GM19193 (cell line): ENCODE measurements around the gene KRTAP4-11.
"Not testable (repeated sequence)": the region's sequence is repeated elsewhere in the genome, so short reads cannot be mapped to it uniquely, and the experiment has no call there.

Experiments used
- POLR2A ChIP-seq: IDR thresholded peaks from 4 replicates; pipeline ENCODE4 v1.6.1; 2011; ENCODE audit not compliant: insufficient read depth, insufficient read length; ENCODE audit errors: extremely low read depth

Gene KRTAP4-11

DNA sequence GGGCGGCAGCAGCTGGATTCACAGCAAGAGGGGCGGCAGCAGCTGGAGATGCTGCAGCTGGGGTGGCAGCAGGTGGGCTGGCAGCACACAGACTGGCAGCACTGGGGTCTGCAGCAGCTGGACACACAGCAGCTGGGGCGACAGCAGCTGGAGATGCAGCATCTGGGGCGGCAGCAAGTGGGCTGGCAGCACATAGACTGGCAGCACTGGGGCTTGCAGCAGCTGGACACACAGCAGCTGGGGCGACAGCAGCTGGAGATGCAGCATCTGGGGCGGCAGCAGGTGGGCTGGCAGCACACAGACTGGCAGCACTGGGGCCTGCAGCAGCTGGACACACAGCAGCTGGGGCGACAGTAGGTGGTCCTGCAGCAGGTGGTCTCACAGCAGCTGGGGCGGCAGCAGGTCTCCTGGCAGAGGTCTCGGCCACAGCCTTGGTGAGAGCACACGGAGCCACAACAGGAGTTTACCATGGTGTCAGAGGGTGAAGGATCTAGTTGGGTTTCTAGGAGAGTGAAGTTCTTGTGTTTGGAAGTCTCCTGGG lies at the start of gene KRTAP4-11:
Gene KRTAP4-11, minus strand, starts transcription at position 528 of the 541 bp plus-strand sequence. Its CDS starts 58 bp downstream, at position 470.
- not testable (repeated sequence) for TF ChIP-seq POLR2A

DNA sequence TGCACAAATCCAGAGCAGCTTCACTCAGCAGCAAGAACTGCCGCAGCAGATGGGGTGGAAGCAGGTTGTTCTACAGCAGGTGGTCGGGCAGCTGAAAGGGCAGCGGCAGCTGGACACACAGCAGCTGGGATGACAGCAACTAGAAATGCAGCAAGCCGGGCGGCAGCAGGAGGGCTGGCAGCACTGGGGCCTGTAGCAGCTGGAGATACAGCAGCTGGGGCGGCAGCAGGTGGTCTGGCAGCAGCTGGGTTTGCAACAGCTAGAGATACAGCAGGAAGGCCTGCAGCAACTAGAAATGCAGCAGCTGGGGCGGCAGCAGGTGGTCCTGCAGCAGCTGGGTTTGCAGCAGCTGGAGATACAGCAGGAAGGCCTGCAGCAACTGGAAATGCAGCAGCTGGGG lies 49.4 kb upstream of the KRTAP4-11 start:
- no peak for TF ChIP-seq POLR2A

DNA sequence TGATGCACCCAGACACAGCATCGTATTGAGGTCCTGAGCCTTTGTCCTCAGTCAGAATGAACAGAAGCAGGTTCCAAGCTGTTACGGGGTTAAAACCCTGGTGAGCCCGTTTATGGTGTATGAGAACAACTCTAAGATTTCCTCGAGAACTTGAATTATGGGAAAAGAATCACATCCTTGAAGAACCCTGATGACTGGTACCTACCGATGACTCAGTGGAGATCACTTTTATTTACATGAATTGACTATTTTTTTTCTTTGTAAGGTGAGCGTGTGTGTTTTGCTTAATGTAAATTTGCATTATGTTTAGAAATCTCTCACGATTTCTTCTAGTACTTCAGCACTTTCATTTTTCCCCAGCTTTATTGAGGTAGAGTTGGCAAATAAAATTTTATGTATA lies 45.7 kb upstream of the KRTAP4-11 start:
- no peak for TF ChIP-seq POLR2A

DNA sequence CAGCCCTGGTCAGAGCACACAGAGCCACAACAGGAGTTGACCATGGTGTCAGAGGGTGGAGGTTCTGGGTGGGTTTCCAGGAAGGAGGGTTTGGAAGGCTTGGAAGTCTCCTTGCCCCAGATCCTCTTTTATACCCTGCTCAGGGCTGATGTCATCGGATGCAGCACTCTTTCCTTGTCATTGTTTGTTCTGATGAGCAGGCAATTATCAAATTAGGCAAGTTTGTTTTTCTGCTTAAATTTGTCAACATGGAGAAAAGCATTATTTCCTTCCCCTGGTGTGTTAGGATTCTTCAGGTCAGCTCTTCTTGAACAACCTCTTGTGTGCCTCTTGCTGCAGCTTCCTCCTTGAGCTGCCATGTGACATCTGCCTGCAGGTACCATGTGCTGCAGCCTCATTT lies 42.5 kb upstream of the KRTAP4-11 start, which contains the start of gene KRTAP4-4:
Gene KRTAP4-4, minus strand, starts transcription at position 101 of the 400 bp plus-strand sequence. Its CDS starts 57 bp downstream, at position 44.
- TF ChIP-seq POLR2A, result no peak

DNA sequence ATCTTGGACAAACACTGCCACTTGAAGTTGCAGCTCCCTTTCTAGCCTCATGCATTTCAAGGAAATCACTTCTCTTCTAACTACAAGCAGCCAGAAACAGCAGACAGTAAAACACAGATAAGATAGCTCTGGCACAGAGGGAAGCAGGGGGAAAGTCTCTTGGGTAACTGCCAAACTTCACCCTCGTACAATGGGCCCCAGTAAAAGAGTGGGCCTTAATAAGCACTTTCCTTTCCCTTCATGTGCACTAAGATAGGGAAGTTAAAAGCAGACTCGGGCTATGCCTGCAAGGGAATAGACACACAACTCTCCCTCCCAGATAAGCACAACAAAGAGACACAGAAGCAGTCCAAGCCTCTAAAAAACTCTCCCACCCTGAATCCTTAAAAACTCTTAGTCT lies 35.7 kb upstream of the KRTAP4-11 start:
- no peak for TF ChIP-seq POLR2A

DNA sequence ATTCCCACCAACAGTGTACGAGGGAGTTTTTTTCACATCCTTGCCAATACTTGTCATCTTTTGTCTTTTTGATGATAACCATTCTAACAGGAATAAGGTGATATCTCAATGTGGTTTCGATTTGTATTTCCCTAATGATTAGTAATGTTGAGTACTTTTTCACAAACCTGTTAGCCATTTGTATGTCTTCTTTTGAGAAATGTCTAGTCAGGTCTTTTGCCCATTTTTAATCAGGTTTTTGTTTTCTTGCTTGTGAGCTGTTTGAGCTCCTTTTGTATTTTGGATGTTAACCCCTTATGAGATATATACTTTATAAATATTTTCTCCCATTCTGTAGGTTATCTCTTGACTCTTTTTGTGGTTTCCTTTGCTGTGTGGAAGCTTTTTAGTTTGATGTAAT lies 33.4 kb upstream of the KRTAP4-11 start:
- no peak for TF ChIP-seq POLR2A

DNA sequence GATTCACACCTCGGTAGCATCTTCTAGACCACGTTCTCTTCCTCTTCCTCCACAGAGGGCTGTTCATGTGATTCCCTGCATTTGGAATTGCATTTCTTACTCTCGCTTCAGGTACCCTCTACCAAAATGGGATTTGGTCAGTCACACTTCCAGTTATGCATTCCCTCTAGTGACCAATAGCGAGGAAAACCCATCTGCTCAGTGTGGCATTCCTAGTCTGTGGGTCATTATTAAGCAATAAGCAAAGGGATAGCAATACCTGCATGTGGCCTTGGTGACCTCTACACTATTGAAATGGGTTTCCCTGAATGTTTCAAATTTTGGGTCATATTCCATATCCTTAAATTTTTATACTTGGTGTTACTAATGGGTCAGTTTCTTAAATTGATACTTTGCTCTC lies 31.9 kb upstream of the KRTAP4-11 start:
- TF ChIP-seq POLR2A, result no peak

DNA sequence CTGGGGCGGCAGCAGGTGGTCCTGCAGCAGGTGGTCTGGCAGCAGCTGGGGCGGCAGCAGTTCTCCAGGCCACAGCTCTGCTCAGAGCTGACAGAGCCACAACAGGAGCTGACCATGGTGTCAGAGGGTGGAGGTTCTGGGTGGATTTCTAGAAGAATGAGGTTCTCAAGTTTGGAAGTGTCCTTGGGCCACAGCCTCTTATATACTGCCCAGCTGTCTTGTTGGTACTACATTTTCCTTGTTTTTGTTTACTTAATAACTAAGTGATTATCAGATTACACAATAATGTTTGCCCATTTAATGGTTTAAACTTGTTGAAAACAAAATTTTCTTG lies 31.4 kb upstream of the KRTAP4-11 start, which contains the start of gene KRTAP4-5:
Gene KRTAP4-5, minus strand, starts transcription at position 174 of the 334 bp plus-strand sequence. Its CDS starts 58 bp downstream, at position 116.
- no peak for TF ChIP-seq POLR2A

DNA sequence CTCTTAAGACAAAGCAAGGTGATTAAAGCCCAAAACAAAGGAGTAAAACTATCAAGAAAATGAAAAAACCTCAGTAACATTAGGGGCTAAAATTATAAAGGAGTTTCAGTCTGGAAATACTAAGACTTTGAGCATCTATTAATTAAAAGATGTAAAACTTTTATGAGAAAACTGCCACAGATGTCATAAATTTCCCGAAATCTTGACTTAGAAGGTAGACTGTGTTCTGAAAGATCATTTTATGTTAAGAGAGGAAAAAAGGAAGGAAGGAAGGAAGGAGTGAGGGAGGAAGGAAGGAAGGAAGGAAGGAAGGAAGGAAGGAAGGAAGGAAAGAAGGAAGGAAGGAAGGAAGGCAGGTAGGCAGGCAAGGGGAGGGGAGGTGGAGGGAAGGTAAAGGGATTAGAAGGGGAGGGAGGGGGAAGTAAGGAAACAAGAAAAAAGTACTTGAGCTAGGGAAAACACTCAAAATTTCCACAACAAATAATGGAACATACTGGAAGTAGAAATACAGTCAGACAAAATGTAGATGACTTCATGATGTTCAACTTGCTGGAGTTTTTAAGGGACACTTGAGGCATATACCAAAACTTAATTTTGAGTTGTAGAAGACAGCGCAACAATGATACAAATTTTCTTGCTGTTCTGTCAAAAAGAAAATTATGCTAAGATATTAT lies 29.5 kb upstream of the KRTAP4-11 start:
- TF ChIP-seq POLR2A, result no peak

DNA sequence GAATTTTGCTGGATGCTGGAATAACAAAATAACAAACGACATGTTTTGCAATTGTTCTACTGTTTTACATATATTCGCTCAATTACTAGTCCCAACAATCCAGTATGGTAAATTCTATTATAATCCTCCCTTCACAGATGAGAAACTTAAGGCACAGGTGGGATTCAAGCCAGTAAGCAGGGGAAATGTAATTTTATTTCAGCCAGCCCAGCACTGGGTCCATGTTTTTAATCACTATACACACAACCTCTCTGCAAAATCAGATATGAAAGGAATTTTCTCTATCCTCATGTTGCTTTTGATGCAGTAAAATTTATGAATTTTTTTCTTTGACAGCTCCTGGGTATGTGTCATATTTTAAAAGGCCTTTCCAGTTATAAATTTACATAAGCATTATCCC lies 27.1 kb upstream of the KRTAP4-11 start:
- TF ChIP-seq POLR2A, result no peak

DNA sequence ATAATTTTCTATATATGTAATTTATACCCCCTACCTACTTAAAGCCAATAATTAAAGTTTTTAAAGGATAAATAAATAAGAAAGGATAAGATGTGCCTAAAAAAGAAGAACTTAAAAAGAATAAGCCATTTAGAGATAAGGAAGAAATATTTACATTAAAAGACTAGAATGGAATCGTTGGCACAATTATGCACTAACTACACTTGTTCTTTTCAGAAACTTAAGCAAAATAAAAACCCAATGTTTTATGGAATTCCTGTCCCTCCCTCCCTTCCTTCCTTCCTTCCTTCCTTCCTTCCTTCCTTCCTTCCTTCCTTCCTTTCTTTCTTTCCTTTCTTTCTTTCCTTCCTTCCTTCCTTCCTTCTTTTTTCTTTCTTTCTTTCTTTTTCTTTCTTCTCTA lies 26.7 kb upstream of the KRTAP4-11 start:
- no peak for TF ChIP-seq POLR2A

DNA sequence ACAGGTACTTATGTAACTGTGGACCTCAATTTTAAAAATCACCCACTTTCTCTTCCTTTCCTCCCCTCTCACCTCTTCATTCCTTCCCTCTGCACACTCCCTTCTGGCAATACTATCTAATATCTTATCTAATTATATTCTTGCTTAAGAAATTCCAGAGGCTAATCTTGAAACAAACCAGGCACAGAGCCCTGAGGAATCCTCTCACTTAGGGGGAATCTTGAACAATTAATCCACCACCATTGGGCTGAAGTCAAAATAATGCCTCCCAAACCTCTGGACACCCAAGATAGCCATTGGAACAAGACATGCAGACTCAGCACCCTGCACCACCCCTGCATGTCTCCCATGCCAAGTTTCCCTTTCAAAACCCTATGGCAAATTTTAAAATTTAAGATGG lies 23.2 kb upstream of the KRTAP4-11 start:
- no peak for TF ChIP-seq POLR2A

DNA sequence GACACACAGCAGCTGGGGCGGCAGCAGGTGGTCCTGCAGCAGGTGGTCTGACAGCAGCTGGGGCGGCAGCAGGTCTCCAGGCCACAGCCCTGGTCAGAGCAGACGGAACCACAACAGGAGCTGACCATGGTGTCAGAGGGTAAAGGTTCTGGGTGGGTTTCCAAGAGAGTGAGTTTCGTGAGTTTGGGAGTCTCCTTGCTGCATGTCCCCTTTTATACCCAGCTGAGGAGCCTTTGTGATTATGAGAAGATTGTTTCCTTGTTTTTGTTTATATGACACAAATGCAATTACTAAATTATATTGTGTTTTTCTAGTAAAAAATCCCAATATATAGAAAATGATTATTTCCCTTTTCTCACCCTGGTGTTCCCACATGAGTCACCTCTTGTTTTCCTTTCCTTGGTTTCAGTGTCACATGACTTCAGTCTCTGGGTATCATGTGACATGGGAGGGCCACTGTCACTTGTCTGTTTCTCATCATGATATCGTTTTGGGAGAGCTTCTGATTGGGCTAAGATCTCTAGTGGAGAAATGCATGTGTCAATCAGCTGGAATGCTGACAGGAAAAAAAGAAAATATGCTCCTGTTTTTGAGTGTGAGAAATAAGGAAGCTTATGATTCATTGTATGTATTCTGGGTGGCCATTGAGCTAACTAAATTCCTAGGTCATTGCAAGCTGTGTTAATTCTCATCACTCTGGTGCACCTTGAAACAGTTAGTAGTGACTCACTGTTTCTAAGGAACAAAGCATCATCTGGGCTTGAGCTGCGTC lies 22.4 kb upstream of the KRTAP4-11 start, which contains the start of gene KRTAP4-6:
Gene KRTAP4-6, minus strand, starts transcription at position 185 of the 772 bp plus-strand sequence. Its CDS starts 57 bp downstream, at position 128.
- no peak for TF ChIP-seq POLR2A

DNA sequence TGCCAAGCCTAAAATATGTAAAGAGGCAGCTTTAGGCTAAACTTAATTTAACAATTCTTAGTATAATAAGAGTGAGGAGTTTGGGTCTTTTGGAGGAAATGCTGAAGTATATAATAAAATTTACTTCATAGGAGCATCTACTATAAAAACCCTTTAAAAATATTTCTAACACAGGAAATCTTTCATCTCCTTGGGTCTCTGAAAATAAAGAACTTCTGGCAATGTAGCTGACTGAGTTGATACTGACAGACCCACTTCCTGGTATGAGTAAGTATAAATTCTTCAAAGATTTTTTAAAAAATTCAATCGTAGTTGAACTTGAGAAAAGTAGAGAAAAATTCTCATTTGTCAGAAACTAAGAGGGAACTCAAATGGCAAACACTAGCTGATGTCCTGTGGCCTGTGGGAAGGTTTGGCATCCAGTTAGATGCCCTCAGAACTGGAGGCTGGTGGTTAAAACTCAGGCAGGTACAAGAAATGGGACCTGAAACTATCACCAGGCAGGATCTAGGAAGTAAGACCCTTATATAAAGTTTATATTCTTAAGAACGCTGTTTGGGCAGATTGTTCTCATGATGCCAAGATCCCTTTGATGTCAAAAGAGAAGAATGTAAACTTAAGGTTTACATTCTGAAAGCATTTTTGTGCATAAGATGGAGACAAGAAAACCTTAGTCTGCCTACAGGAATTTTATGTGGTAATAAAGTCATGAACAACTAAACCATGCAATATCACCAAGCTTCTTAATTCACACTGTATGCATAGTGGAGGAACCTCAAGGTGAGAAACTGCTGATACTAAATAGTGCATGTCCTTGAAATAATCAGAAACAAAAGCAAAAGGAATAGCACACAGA lies 15.9 kb upstream of the KRTAP4-11 start:
- TF ChIP-seq POLR2A, result no peak

DNA sequence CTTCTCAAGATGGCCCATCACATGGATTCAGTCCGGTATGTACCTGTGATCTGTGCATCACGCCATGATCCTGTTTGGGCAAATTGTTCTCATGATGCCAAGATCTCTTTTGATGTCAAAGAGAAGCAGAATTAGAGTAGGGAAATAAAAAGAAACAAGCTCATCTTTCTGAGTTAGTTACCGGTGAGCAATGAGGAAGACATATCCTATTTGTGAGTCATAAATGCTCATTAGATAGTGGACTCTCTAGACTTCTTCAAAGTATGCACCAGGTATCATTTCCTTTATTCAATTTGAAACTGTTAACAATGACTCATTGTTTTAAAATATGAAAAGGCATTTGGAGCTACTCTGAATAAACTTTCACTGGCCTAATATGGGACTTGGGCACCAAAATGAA lies 13.8 kb upstream of the KRTAP4-11 start:
- no peak for TF ChIP-seq POLR2A

DNA sequence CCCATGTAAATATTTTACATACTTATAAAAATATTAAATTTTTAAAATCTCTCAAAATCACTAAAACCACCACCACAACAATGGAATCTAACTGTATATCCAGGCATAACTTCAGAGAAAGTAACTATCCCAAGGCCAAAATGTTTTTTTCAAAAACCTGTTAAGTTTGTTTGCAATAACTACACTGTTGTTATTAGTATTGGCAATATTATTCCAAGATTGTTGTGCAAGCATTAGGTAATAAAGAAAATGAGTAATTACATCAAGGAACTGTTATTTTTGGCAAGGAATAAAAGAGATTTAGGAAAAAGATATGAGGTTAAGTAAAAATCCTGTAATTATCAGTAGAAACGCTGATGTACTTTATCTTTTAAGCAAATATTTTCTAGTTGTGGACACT lies 9.2 kb upstream of the KRTAP4-11 start:
- TF ChIP-seq POLR2A, result no peak

DNA sequence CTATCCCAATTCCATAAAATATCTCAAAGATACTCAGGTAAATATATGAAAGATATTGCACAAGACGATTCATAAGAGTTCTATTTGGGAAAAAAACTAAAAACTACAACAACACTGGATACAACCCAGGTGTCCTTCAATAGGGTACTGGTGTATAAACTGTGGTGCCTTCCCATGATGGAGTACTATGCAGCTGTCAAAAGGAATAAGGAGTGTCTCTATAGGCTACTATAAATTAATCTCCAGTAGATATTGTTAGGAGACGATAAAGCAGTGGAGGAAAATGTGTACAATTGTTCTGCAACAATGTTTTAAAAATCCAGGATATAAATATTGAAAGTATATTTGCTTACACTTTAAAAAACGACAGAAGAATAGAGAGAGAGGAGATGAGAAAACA lies 8.2 kb upstream of the KRTAP4-11 start:
- no peak for TF ChIP-seq POLR2A
